ENCODE data around the gene OSBPL10.

- TF ChIP-seq CTCF (conservative IDR thresholded peaks at IDR 0.05; ENCODE audit: low read depth, low read length) (no peak), EZH2 (IDR thresholded peaks at IDR 0.05; ENCODE audit: borderline replicate concordance, low read depth, low read length, poor library complexity, severe bottlenecking) (no peak)
These were observed 58.1 kb downstream of the OSBPL10 start for GRCh38 chr3:31922962-31923361.
